ENCODE data around the gene AZGP1.
"Not testable (repeated sequence)": the region's sequence is repeated elsewhere in the genome, so short reads cannot be mapped to it uniquely, and the experiment has no call there.

AZGP1 gene

DNA sequence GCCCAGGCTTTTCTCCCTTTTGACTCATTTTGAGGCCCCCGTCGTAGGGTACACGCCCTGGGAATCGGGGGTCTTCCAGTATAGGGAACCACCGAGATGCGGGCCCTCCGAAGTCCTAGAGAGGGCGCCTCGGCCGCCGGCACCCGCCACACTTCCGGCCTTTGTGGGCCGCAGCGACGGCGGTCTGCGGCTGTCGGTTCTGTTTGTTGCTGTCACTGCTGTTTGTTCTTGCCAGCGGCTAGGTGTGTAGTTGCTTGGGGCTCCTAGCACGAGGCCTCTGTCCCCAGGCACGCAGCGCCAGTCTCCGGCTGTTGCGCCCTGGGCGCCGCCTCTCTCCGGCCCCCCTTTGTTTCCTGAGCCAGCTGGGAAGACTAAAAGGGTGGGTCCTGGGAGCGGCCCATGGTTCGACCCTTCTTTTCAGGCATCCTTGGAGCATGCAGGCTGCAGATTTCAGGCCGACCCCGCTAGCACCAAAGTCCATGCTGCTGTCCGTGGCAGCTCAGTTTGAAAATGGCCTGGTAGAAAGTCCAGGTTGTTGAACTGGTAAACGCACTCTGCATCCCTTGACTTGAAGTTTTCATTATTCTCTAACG lies 21.8 kb upstream of the AZGP1 start:
- DNase-seq (ENCODE audit: low read depth, low spot score): no peak

DNA sequence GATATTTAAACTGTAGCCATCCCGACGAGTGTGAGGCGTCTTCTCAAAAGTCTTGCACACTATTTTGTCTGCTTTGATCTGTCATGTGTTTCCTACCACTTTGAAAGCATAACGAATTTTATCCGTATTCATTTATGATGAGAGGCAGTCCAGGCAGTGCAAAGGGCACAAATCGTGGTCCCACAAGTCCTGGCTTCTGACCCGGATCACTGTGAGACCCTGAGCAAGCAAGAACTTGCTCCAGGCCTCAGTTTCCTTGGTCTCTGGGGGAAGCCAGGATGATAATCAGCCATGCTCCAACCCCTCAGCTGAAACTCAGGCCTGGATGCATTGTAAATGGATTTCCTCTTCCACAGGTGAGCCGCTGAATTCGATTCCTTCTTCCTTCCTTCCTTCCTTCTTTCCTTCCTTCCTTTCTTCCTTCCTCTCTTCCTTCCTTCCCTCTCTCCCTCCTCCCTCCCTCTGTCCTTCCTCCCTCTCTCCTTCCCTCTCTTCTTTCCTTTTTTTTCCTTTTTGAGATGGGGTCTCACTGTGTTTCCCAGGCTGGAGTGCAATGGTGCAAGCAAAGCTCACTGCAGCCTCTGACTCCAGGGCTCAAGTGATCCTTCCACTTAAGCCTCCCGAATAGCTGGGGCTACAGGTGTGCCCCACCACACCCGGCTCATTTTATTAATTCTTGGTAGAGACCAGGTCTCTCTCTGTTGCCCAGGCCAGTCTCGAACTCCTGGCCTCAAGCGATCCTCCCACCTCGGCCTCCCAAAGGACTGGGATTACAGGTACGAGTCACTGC lies 21.1 kb upstream of the AZGP1 start:
- no peak for DNase-seq (ENCODE audit: low read depth, low spot score)

DNA sequence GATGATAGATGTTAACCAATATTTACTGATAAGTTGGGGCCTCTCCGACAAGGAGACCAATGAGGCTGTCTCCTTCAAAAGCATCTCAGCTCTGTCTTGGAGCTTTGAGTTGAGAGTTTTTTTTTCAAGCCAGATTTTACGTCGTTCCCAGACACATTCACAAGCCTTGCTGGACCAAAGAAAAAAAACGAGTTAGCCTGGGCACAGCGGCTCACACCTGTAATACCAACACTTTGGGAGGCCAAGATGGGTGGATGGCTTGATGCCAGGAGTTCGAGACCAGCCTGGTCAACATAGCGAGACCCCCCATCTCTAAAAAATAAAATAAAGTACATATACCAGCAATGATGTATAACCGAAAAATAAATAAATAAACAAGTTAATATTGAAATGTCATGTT lies 19.0 kb upstream of the AZGP1 start:
- no peak for DNase-seq (ENCODE audit: low read depth, low spot score)

DNA sequence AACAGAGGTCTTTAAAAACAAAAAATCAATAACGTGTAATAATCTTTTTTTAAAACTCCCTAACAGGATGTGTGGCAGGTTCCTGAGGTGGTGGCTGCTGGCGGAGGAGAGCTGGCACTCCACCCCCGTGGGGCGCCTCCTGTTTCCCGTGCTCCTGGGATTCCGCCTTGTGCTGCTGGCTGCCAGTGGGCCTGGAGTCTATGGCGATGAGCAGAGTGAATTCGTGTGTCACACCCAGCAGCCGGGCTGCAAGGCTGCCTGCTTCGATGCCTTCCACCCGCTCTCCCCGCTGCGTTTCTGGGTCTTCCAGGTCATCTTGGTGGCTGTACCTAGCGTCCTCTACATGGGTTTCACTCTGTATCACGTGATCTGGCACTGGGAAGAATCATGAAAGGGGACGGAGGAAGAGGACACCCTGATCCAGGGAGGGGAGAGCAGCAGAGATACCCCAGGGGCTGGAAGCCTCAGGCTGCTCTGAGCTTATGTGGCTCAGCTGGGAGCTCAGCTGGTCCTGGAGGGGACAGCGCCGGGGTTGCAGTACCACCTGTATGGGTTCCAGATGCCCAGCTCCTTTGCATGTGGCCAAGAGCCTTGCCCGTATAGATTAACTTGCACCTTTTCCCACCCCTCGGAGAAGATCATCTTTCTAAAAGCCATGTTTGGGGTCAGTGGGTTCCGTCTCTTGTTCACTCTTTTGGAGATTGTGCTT lies 16.7 kb upstream of the AZGP1 start:
- no peak for DNase-seq (ENCODE audit: low read depth, low spot score)

DNA sequence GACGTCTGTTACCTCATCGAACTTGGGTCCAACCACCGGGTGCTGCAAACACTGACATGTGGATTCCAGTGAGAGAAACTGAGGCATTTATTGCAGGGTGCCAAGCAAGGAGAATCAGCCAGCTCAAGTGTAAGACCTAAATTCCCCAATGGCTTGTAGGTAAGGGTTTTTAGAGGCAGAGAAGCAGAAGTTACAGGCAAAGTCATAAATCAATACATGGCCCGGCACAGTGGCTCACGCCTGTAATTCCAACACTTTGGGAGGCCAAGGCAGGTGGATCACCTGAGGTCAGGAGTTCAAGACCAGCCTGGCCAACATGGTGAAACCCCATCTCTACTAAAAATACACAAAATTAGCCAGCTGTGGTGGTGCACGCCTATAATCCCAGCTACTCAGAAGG lies 15.7 kb upstream of the AZGP1 start:
- DNase-seq (ENCODE audit: low read depth, low spot score): not testable (repeated sequence)

DNA sequence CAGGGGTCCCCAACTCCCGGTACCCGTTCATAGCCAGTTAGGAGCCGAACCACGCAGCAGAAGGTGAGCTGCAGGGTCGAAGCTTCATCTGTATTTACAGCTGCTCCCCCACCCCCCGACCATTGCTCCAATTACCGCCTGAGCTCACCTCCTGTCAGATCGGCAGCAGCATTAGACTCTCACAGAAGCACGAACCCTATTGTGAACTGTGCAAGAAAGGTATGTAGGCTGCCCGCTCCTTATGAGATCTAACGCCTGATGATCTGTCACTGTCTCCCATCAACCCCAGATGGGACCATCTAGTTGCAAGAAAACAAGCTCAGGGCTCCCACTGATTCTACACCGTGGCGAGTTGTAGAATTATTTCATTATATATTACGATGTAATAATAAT lies 14.6 kb upstream of the AZGP1 start:
- DNase-seq (ENCODE audit: low read depth, low spot score): no peak

DNA sequence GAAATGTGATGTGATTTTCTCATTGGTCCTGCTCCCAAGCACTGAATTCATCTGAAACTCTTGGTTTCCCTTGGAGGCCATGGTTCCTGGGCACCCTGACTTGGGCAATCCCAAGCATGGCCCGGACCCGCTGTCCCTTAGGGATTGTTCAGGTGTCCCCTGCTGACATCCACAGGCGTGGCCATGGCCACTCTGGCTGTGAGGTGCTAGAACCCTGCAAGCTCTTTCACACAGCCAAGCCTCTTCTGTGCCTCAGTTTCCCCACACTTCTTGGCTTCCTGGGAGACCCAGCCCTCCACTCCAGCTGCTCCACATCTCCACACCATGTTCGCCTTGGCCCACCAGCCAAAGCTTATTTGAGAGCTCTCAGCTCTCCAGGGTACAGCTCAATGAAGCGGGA lies 12.0 kb upstream of the AZGP1 start:
- no peak for DNase-seq (ENCODE audit: low read depth, low spot score)

DNA sequence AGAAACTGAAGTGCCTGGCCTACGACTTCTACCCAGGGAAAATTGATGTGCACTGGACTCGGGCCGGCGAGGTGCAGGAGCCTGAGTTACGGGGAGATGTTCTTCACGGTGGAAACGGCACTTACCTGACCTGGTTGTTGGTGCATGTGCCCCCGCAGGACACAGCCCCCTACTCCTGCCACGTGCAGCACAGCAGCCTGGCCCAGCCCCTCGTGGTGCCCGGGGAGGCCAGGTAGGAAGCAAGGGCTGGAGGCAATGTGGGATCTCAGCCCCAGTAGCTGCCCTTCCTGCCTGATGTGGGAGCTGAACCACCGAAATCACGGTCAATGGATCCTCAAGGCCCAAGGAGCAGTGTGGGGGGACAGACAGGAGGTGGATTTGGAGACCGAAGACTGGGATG lies 11.5 kb upstream of the AZGP1 start:
- DNase-seq (ENCODE audit: low read depth, low spot score): not testable (repeated sequence)

DNA sequence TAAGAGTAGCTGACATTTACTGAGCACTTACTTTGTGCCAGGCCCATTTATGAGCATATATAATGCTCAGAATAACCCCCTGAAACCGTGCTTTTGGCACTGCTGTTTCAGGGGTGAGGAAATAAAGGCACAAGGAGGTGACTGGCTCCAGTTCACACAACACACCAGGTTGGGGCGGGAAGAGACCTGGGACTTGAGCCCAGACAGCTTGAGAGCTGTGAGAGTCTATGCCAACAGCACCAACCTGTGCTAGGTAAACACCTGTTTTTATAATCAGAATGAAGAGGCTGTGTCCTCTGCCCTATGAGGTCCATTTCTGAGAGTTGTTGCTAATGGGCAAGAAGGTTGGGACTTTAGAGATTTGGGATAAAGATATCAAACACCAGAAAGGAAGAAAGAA lies 8.8 kb upstream of the AZGP1 start:
- no peak for DNase-seq (ENCODE audit: low read depth, low spot score)

DNA sequence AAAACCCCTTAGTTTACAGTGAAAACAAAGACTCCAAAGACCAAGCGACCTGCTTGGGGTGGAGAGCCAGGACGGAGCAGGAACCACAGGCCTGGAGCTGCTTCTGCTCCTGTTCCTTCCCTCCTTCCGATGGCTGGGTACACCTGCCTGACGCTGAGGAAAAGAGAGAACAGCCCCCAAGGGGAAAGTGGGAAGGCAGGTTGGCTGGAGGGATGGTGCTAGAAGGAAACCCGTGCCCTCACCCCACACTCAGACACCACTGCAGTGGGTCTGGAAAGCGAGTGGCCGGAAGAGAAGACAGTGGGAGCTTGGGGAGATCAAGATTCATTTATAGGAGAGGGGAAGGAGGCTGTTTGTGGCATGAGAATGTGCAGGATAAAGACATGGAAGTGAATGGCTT lies 5.2 kb upstream of the AZGP1 start:
- not testable (repeated sequence) for DNase-seq (ENCODE audit: low read depth, low spot score)

DNA sequence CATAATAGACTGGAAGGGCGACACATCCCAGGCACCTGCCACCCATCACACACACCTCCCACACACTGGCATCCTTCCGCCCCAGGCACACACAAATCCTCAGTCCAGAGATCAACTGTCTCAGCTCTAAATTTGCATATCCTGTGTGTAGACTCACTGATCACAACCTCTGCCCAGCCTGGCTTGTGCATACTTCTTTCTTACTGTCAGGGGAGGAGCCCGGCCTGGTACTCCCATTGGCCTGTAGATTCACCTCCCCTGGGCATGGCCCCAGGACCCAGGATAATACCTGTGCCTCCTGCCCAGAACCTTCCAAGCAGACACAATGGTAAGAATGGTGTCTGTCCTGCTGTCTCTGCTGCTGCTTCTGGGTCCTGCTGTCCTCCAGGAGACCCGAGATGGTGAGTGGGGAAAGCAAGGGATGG lies 4.6 kb upstream of the AZGP1 start:
- DNase-seq (ENCODE audit: low read depth, low spot score): not testable (repeated sequence)

DNA sequence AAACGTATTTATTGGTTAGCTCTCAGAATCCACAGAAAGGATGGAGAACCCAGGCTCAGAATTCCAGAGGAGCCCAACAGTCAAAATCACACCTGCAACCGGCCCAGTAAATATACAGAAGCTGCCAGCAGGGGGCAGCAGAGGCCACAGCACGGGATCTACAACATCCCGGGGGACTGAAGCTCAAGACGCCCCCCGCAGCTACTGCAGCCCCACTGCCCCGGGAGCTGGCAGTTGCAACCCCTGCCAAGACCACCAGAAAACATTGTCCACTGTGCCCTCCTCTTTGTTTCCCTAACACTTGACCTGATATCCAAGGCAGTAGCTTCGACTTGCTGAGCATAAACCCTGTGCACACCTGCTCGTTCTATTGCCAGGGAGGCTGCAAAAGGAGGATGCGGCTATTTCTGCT lies 4.0 kb upstream of the AZGP1 start:
- DNase-seq (ENCODE audit: low read depth, low spot score): not testable (repeated sequence)

DNA sequence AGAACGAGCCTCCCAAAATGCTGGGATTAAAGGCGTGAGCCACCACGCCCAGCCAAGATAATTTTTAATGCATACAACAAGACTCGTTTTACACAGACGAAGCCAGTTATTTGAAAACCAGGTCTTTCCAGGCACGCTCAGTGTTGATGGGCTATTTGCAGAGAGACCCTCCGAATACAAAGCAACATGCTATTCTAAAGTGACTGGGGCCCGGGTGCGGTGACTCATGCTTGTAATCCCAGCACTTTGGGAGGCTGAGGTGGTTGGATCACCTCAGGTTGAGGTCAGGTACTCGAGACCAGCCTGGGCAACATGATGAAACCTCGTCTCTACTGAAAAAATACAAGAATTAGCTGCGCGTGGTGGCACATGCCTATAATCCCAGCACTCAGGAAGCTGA lies 795 bp upstream of the AZGP1 start:
- DNase-seq (ENCODE audit: low read depth, low spot score): no peak

DNA sequence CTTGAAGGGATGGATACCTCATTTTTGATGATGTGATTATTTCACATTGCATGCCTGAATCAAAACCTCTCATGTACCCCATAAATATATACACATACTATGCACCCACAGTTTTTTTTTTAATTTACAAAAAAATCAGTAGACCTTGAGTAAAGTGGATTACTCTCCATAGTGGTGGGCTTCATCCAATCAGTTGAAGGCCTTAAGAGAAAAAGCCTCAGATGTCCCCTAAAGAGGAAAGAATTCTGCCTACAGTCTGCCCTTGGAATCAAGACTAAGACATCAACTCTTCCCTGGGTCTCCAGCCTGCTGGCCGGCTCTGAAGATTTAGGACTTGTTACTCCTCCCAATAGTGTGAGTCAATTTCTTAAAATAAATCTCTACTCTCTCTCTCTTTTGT lies 1.1 kb downstream of the AZGP1 start:
- DNase-seq (ENCODE audit: low read depth, low spot score): no peak

DNA sequence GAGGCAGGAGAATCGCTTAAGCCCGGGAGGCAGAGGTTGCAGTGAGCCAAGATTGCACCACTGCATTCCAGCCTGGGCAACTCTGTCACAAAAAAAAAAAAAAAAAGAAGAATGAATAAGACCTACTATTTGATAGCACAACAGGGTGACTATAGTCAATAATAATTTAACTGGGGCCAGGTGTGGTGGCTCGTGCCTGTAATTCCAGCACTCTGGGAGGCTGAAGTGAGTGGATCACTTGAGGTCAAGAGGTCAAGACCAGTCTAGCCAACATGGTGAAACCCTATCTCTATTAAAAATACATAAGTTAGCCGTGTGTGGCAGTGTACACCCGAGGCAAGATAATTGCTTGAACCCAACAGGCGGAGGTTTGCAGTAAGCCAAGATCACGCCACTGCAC lies 2.0 kb downstream of the AZGP1 start:
- DNase-seq (ENCODE audit: low read depth, low spot score): not testable (repeated sequence)

DNA sequence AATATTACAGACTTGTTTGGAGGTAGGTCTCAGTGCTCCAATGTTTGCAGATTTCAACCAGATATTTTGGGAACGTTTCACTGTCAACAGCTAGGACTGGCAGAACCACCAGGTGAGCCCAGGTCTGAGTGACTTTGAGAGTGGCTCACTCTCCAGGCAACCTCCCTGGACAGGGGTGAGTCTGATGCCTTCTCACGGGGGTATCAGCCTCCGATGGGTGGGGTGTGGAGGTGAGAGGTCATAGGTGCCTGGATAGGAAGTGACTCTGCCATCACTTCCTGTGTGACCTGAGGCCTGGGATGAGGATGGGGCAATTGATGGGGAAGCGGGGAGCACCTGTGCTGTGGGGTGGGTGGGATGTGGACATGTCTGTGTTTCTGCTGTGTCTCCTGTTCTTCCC lies 4.6 kb downstream of the AZGP1 start:
- DNase-seq (ENCODE audit: low read depth, low spot score): no peak

DNA sequence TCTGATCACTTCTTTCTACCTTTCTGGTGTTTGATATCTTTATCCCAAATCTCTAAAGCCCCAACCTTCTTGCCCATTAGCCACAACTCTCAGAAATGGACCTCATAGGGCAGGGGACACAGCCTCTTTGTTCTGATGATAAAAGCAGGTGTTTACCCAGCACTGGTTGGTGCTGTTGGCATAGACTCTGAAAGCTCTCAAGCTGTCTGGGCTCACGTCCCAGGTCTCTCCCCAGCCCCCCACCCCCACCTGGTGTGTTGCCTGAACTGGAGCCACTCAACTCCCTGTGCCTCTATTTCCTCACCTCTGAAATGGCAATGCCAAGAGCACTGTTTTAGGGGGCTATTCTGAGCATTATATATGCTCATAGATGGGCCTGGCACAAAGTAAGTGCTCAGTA lies 6.0 kb downstream of the AZGP1 start:
- not testable (repeated sequence) for DNase-seq (ENCODE audit: low read depth, low spot score)

DNA sequence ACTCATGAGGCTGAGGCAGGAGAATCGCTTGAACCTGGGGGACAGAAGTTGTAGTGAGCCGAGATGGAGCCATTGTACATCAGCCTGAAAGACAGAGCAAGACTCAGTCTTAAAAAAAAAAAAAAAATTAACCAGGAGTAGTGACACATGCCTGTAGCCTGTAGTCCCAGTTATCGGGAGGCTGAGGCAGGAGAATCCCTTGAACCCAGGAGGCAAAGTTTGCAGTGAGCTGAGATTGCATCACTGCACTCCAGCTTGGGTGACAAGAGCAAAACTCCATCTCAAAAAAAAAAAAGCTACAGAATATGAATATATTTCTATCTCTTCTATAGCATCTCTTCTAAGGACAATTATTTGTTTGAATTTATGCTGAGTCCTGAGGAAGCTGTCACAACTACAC lies 6.5 kb downstream of the AZGP1 start:
- no peak for DNase-seq (ENCODE audit: low read depth, low spot score)

DNA sequence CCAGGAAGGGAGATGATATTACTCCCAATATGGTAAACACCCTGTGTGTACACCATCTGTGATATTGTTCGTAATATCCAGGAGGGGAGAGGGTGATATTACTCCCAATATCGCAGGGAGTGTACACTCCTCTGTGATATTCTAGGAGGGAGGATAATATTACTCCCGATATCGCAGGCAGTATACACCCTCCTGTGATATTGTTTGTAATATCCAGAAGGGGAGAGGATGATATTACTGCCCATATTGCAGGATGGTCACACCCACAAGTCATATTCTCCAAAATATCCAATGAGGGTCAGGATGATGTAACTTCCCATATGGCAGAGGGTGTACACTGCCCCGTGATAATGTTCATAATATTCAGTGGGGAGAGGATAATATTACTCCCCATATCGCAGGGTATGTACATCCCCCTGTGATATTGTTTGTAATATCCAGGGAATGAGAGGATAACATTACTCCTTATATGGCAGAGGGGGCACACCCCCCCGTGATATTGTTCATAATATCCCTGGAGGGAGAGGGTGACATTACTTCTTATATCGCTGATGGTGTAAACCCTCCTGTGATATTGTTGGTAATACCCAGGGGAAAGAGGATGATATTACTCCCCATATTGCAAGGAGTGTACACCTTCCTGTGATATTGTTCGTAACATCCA lies 17.1 kb downstream of the AZGP1 start:
- no peak for DNase-seq (ENCODE audit: low read depth, low spot score)

DNA sequence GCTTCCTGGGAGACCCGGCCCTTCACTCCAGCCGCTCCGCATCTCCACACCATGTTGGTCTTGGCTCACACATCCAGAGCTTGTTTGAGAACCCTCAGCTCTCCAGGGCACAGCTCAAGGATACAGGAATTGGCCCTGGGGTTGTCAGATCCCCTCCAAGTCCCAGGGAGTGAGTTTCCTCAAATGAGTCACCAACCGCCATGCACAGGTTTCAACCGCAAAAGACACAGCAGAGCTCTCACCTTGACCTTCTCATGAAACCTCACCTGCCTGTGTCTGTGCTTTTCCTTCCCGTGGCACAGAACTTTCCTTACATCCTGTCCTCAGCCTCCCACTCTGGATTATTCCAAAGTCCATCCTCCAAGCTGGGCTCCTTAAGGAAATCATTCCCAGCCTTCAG lies 20.6 kb downstream of the AZGP1 start:
- DNase-seq (ENCODE audit: low read depth, low spot score): no peak

DNA sequence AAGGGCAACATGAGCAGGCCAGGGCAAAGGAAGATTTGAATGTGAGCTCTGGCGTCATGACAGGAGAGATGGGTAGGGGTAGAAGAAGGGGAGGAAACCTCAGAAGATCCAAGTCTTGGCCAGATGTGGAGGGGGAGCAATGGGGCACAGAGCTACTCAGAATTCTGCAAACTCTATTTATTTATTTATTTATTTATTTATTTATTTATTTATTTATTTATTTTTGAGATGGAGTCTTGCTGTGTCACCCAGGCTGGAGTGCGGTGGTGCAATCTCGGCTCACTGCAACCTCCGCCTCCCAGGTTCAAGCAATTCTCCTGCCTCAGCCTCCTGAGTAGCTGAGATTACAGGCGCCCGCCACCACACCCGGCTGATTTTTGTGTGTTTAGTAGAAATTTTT lies 21.2 kb downstream of the AZGP1 start:
- not testable (repeated sequence) for DNase-seq (ENCODE audit: low read depth, low spot score)

DNA sequence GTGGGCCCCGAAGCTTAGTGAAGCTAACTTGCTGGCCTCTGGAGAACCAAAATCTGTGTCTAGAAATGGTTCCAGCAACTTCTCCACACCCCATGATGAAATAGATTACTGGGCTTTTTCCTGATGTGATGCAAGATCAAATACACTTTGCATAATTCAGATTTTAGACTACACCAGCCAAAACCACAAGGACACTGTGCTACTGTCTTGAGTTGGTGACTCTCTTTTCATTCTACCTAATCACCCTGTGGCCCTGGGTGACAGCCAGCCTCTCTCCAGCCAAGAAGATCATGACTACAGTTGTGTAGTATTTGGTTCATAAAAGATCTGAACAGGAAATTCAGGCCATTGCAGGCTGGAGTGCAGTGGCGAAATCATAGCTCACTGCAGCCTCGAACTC lies 22.2 kb downstream of the AZGP1 start:
- DNase-seq (ENCODE audit: low read depth, low spot score): no peak

Measured in iPS DF 19.7 (cell line).